ENCODE results near the gene RGS3. TPM values are rescaled to one million over a fixed set of nuclear protein-coding genes. Genes with fewer than 3 reads are reported as not detected.

Gene RGS3
- total RNA-seq, 2 donors from 2014 or later, result 25.7 to 96.9 TPM

DNA sequence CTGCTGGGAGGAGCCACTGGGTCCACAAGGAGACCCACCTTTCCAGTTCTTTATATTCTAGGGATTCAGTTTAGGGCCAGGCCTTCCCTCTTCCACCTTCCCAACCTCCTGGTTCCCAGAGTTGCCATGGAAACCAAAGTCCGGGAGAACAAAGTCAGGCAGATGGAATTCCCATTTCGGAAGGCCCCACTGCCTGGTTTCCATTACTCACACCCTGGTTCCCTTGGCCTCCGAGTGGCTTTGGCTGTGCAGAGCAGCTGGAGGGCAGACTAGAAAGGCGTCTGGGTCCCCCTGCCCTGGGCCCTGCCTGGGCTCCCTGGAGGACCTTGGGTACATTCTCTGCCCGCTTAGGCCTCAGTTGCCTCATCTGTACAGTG, 136.1 kb downstream of the RGS3 start:
- Histone ChIP-seq H3K9me3 (no peaks in the 10 kb centered on the region), H3K36me3 (replicated peaks in 1 of 2; ENCODE audit: insufficient read depth in 1 of 2, low read depth in 2 of 2) (peaks cover 0 to 16% of the 10 kb centered on the region in 2 donors), H3K27ac (peak overlapping the region in 1 of 4 donors; percentile 11), H3K4me1 (peaks cover 61% of the 10 kb centered on the region), H3K4me3 (no peak overlapping the region), H3K27me3 (no peaks in the 10 kb centered on the region)
- no peak for DNase-seq
- 71 to 83% methylated on average over 5 of the region's 5 CpGs for WGBS, 2 donors
- TF ChIP-seq, protein P1, sequence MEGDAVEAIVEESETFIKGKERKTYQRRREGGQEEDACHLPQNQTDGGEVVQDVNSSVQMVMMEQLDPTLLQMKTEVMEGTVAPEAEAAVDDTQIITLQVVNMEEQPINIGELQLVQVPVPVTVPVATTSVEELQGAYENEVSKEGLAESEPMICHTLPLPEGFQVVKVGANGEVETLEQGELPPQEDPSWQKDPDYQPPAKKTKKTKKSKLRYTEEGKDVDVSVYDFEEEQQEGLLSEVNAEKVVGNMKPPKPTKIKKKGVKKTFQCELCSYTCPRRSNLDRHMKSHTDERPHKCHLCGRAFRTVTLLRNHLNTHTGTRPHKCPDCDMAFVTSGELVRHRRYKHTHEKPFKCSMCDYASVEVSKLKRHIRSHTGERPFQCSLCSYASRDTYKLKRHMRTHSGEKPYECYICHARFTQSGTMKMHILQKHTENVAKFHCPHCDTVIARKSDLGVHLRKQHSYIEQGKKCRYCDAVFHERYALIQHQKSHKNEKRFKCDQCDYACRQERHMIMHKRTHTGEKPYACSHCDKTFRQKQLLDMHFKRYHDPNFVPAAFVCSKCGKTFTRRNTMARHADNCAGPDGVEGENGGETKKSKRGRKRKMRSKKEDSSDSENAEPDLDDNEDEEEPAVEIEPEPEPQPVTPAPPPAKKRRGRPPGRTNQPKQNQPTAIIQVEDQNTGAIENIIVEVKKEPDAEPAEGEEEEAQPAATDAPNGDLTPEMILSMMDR (IDR thresholded peaks at IDR 0.05), result no peak
- TF ChIP-seq POLR2A (IDR thresholded peaks at IDR 0.05), result no peak
- intact Hi-C loops (cut with DNase I), result loop anchor here (5.0 kb wide), 1 partner anchor 53 kb away; no protein-coding TSS in a partner anchor
- ATAC-seq, result no peak

DNA sequence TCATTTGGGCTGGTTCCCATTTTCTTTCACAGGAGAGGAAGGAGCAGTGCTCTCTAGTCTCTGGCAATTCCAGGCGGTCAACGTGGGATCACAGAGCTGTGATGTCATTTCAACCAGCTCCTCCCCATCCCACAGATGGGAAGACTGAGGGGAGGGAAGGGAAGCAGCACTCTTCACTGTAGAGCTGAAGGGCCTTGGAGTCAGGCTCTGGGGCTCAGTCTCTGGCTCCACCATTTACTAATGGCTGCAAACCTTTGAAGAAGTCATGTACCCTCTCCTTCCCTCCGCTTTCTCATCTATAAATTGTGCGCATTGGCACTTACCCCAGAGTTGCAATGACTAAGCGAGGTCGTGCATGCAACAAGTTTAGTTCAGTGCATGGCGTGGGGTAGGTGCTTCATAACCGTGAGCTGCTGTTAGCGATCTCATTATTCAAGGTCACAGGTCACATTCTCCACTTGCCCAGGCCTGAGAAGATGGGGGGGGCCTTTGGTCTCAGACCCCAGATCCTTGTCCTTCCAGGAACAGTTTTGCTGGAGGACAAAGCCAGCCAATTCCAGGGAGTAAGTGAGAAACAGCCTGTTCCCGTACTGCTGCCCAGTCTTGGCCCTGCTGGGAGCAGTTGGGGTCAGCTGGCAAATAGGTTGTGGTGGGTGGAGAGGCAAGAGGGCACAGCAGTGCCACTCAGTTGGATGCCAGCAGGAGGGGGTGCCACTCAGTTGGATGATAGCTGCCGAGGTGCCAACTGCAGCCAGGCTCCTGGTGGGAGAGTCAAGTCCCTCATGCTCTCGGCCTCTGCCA, 136.7 kb downstream of the RGS3 start:
- DNase-seq (no peak), ATAC-seq (no peak)
- Histone ChIP-seq H3K27ac (peak overlapping the region in 1 of 4 donors; percentile 11), H3K27me3 (no peaks in the 10 kb centered on the region), H3K4me3 (no peak overlapping the region), H3K9me3 (no peaks in the 10 kb centered on the region), H3K4me1 (peaks cover 55% of the 10 kb centered on the region), H3K36me3 (replicated peaks in 1 of 2; ENCODE audit: insufficient read depth in 1 of 2, low read depth in 2 of 2) (peaks cover 0 to 16% of the 10 kb centered on the region in 2 donors)
- 71 to 74% methylated on average over 10 to 12 of the region's 12 CpGs for WGBS, 2 donors
- intact Hi-C loops (cut with DNase I), result loop anchor here (5.0 kb wide), 1 partner anchor 52 kb away; no protein-coding TSS in a partner anchor
- no peak for TF ChIP-seq POLR2A (IDR thresholded peaks at IDR 0.05)
- TF ChIP-seq, protein P1 (IDR thresholded peaks at IDR 0.05), result no peak

DNA sequence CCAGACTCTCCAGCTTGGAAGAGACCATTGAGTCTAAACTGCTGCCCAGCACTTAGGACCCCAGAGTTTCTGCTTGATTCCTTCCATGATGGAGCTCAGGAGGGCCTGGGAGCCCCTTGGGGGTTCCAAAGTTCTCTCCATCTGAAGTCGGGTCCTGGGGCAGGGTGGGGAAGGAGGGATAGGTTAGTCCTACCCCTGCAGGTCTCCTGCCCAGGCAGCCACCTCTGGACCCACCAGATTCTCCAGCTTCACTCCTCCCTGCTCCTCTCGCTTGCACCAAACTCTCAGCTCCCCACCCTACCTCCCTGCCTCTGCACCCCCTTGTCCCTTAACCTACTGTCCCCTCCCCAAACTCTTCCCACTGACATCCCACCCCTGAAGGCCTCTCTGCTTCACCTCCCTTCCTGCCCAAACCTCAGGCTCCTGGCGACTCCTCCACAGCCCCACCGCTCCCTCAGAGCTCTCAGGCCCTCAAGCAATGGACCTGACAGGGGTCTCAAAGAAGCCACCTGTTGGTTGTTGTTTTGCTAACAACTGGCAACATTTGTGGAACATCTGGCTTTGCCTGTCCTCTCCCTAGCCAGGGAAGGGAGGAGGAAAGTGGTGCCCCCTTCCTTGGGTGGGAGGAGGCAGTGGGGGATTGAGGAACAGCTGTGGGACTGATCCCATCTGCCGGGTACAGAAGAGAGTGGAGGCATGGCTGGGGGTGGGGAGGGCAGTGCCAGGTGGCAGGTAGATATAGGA, 137.5 kb downstream of the RGS3 start:
- H3K36me3 ChIP-seq (replicated peaks in 1 of 2; ENCODE audit: insufficient read depth in 1 of 2, low read depth in 2 of 2), result peaks cover 0 to 16% of the 10 kb centered on the region in 2 donors
- no peak overlapping the region for H3K4me3 ChIP-seq
- no peak for ATAC-seq
- TF ChIP-seq, protein P1 (IDR thresholded peaks at IDR 0.05), result no peak
- no peak for TF ChIP-seq POLR2A (IDR thresholded peaks at IDR 0.05)
- H3K27ac ChIP-seq, result peak overlapping the region in 3 of 4 donors; percentile 7 to 51 (median 21)
- intact Hi-C loops (cut with DNase I), result loop anchor here (5.0 kb wide), 1 partner anchor 51 kb away; no protein-coding TSS in a partner anchor
- WGBS, 2 donors, result 81 to 91% methylated on average over 4 to 5 of the region's 5 CpGs
- no peaks in the 10 kb centered on the region for H3K27me3 ChIP-seq
- H3K9me3 ChIP-seq, result no peaks in the 10 kb centered on the region
- H3K4me1 ChIP-seq, result peaks cover 47% of the 10 kb centered on the region
- no peak for DNase-seq

DNA sequence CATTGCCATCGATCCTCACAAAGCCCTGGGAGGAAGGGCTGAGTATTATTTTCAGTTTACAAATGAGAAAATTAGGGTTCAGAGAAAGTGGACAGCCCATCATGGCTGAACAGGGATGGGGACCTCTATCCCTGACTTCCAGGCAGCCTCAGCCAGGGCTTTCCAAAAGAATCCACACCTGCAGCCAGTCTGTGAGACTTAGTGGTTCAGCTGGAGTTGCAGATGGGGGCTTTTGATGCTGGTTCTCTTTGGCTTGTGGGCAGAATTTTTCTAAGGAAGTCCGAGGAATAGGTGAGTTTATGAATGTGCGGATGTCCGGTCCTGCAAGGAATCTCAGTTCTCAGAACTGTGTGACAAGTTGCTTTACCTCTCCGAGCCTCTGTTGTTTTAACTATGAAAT, 138.1 kb downstream of the RGS3 start:
- intact Hi-C loops (cut with DNase I), result loop anchor here (5.0 kb wide), 1 partner anchor 51 kb away; no protein-coding TSS in a partner anchor
- H3K9me3 ChIP-seq, result no peaks in the 10 kb centered on the region
- H3K27me3 ChIP-seq, result no peaks in the 10 kb centered on the region
- peaks cover 41% of the 10 kb centered on the region for H3K4me1 ChIP-seq
- H3K27ac ChIP-seq, result peak overlapping the region in 3 of 4 donors; percentile 24 to 51 (median 25)
- H3K36me3 ChIP-seq (replicated peaks in 1 of 2; ENCODE audit: insufficient read depth in 1 of 2, low read depth in 2 of 2), result peaks cover 0 to 10% of the 10 kb centered on the region in 2 donors
- ATAC-seq (no peak), DNase-seq (no peak)
- TF ChIP-seq, protein P1 (IDR thresholded peaks at IDR 0.05), result no peak
- TF ChIP-seq POLR2A (IDR thresholded peaks at IDR 0.05), result no peak
- WGBS, 2 donors, result 82 to 90% methylated on average over 5 of the region's 5 CpGs
- H3K4me3 ChIP-seq, result no peak overlapping the region
